ENCODE data around the gene RRP7A.

GRCh38 chr22:42500161-42500835 is 19.3 kb downstream of the RRP7A start:
- TF ChIP-seq CTCF (IDR thresholded peaks at IDR 0.05) (no peak), POLR2A (IDR thresholded peaks at IDR 0.05) (no peak)
